Ishikawa (cell line): ENCODE data around the gene ATG7.

Experiments used
- EGR1 ChIP-seq: IDR thresholded peaks from 2 replicates; pipeline ENCODE4 v1.6.1; 2012
- EP300 ChIP-seq: IDR thresholded peaks from 2 replicates; pipeline ENCODE4 v1.6.1; 2012; ENCODE audit warnings: borderline replicate concordance
- FOXM1 ChIP-seq: IDR thresholded peaks from 2 replicates; pipeline ENCODE4 v1.6.1; 2012; ENCODE audit warnings: low read depth, borderline replicate concordance
- RAD21 ChIP-seq: IDR thresholded peaks from 2 replicates; pipeline ENCODE4 v1.6.1; 2012; ENCODE audit warnings: low read depth
- TAF1 ChIP-seq: IDR thresholded peaks from 2 replicates; pipeline ENCODE4 v1.6.1; 2012; ENCODE audit warnings: low read depth, mild to moderate bottlenecking
- ZBTB7A ChIP-seq: IDR thresholded peaks from 2 replicates; pipeline ENCODE4 v1.6.1; 2012; ENCODE audit warnings: low read depth
- TF ChIP-seq, protein P1 (sequence below): IDR thresholded peaks from 2 replicates; pipeline ENCODE4 v1.6.1; 2012
- TF ChIP-seq, protein P2 (sequence below): IDR thresholded peaks from 2 replicates; pipeline ENCODE4 v1.6.1; 2012; ENCODE audit warnings: low read depth, mild to moderate bottlenecking

DNA sequence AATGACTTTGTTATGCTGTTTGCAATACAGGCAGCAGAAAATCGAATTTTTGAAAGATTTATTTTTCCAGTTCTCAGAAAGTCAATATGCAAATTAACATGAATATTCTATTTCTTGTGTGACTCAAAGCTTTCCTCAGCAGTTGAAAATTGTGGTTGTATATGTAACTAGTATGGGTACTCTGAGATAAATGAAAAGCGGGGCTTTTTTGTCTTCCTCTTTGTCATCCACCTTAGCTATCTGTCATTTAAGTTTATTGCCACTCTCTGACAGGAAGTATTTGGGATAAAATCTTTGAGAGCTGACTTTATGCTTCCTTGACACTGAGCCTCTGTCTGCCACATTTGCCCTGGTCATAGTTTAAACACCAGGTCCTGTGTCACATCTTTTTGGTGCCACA, 91.5 kb downstream of the ATG7 start:
- TF ChIP-seq, protein P1, sequence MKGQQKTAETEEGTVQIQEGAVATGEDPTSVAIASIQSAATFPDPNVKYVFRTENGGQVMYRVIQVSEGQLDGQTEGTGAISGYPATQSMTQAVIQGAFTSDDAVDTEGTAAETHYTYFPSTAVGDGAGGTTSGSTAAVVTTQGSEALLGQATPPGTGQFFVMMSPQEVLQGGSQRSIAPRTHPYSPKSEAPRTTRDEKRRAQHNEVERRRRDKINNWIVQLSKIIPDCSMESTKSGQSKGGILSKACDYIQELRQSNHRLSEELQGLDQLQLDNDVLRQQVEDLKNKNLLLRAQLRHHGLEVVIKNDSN = no peak
- TF ChIP-seq EP300 (no peak), FOXM1 (no peak), ZBTB7A (no peak), EGR1 (no peak), TAF1 (no peak), RAD21 (no peak)
- TF ChIP-seq, protein P2, sequence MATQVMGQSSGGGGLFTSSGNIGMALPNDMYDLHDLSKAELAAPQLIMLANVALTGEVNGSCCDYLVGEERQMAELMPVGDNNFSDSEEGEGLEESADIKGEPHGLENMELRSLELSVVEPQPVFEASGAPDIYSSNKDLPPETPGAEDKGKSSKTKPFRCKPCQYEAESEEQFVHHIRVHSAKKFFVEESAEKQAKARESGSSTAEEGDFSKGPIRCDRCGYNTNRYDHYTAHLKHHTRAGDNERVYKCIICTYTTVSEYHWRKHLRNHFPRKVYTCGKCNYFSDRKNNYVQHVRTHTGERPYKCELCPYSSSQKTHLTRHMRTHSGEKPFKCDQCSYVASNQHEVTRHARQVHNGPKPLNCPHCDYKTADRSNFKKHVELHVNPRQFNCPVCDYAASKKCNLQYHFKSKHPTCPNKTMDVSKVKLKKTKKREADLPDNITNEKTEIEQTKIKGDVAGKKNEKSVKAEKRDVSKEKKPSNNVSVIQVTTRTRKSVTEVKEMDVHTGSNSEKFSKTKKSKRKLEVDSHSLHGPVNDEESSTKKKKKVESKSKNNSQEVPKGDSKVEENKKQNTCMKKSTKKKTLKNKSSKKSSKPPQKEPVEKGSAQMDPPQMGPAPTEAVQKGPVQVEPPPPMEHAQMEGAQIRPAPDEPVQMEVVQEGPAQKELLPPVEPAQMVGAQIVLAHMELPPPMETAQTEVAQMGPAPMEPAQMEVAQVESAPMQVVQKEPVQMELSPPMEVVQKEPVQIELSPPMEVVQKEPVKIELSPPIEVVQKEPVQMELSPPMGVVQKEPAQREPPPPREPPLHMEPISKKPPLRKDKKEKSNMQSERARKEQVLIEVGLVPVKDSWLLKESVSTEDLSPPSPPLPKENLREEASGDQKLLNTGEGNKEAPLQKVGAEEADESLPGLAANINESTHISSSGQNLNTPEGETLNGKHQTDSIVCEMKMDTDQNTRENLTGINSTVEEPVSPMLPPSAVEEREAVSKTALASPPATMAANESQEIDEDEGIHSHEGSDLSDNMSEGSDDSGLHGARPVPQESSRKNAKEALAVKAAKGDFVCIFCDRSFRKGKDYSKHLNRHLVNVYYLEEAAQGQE = no peak
